K562 (cell line): Measurements from ENCODE around the gene TMEM181. TPM values are rescaled to one million over a fixed set of nuclear protein-coding genes. Genes with fewer than 3 reads are reported as not detected.

Source experiments
- ATAC-seq: fragments of 200-7000 bp; cut with Tn5 transposase; 3 replicates; pipeline ENCODE4 v1.9.1; 2020; ENCODE audit warnings: moderate library complexity
- BruUV-seq: library from RNA; stranded (reverse); fragments of 400-500 nt; replicated peaks from 2 replicates; lab custom pipeline; 2021; lab: Mats Ljungman, UMichigan
- CTCF ChIA-PET: fragments of 300-600 bp; formaldehyde crosslinking; extraction: SDS; loops from one replicate; lab custom pipeline; 2021; ENCODE audit warnings: low intra/inter-chr PET ratio; lab: Yijun Ruan, JAX
- POLR2A ChIA-PET: fragments of 300-600, 350-650 bp; sonication (Branson Sonifier 250); formaldehyde crosslinking; extraction: SDS; loops from one replicate; lab custom pipeline; 2021; ENCODE audit warnings: antibody characterized with exemption, inconsistent platforms; lab: Yijun Ruan, JAX
- DNase-seq, 4 experiments: peaks; one replicate each; pipeline versions ENCODE4 v3.0.0 to v3.0.0-alpha.2; 2011 to 2018; ENCODE audit warnings: low spot score in 3 of 4, mixed read lengths in 3 of 4; ENCODE audit errors: extremely low read depth in 1 of 4
- FAIRE-seq: peaks from 2 replicates; lab custom pipeline; 2011; peaks lifted over from hg19 to GRCh38; lab: Jason Lieb, UNC
- H2AFZ ChIP-seq: 2 replicates; pipeline ENCODE4 v1.6.0; 2011; ENCODE audit warnings: low read depth, low read length, control low read depth, inconsistent platforms
- H3K27ac ChIP-seq: fragments of 200-600 bp; 3 replicates; pipeline ENCODE4 v1.8.0; 2011; ENCODE audit warnings: low read depth, mild to moderate bottlenecking, control low read depth, inconsistent platforms, low read length, moderate library complexity, mixed read lengths; ENCODE audit errors: extremely low read depth
- H3K27me3 ChIP-seq, 2 experiments: fragments of 300-600 bp in 1 of 2; 2 replicates in 1 of 2; 3 replicates in 1 of 2; pipeline versions ENCODE4 v1.6.0 to v1.8.0; 2011; ENCODE audit warnings: inconsistent platforms in 2 of 2, low read length in 2 of 2, mild to moderate bottlenecking in 1 of 2, mixed read lengths in 1 of 2, moderate library complexity in 1 of 2; ENCODE audit not compliant: control insufficient read depth in 2 of 2, insufficient read depth in 2 of 2
- H3K36me3 ChIP-seq: fragments of 300-600 bp; 3 replicates; pipeline ENCODE4 v1.8.0; 2011; ENCODE audit warnings: mild to moderate bottlenecking, low read length, inconsistent platforms; ENCODE audit not compliant: control insufficient read depth, insufficient read depth
- H3K4me1 ChIP-seq, 2 experiments: fragments of 200-600 bp in 1 of 2; replicated peaks in 1 of 2; 2 replicates in 1 of 2; 3 replicates in 1 of 2; pipeline versions ENCODE4 v1.5.1 to v1.8.0; 2011; ENCODE audit warnings: inconsistent platforms in 2 of 2, low read length in 2 of 2, mild to moderate bottlenecking in 1 of 2, mixed read lengths in 1 of 2, moderate library complexity in 1 of 2; ENCODE audit not compliant: control insufficient read depth in 2 of 2, insufficient read depth in 2 of 2
- H3K4me2 ChIP-seq: 2 replicates; pipeline ENCODE4 v1.6.1; 2011; ENCODE audit warnings: low read length, control low read depth, inconsistent platforms, mixed read lengths; ENCODE audit not compliant: insufficient read depth
- H3K4me3 ChIP-seq: fragments of 200-600 bp; sonication (generic), shearing (Covaris generic); 2 replicates; pipeline ENCODE4 v1.5.1; 2016; ENCODE audit warnings: control low read depth, inconsistent platforms
- H3K79me2 ChIP-seq: fragments of 200-600 bp; 3 replicates; pipeline ENCODE4 v1.8.0; 2011; ENCODE audit warnings: low read length, inconsistent platforms; ENCODE audit not compliant: control insufficient read depth, insufficient read depth
- H3K9ac ChIP-seq, 2 experiments: 2 replicates each; pipeline versions ENCODE4 v1.6.0 to v1.6.1; 2011; ENCODE audit warnings: low read depth in 2 of 2, low read length in 2 of 2, control low read depth in 1 of 2, inconsistent platforms in 1 of 2, mild to moderate bottlenecking in 1 of 2, mixed read lengths in 1 of 2; ENCODE audit not compliant: insufficient read depth in 1 of 2
- H3K9me1 ChIP-seq: one replicate; pipeline ENCODE4 v1.6.0; 2011; ENCODE audit warnings: inconsistent platforms, mild to moderate bottlenecking, low read length, moderate library complexity; ENCODE audit not compliant: control insufficient read depth, insufficient read depth
- H3K9me3 ChIP-seq: replicated peaks from 2 replicates; pipeline ENCODE4 v1.5.1; 2011; ENCODE audit warnings: low read depth, low read length, inconsistent platforms; ENCODE audit not compliant: control insufficient read depth, insufficient read depth
- H4K20me1 ChIP-seq: replicated peaks from 2 replicates; pipeline ENCODE4 v1.6.1; 2011; ENCODE audit warnings: low read length, inconsistent platforms, mixed read lengths; ENCODE audit not compliant: control insufficient read depth, insufficient read depth
- BRD9 ChIP-seq: fragments of 450-650 bp; IDR thresholded peaks from 2 replicates; pipeline ENCODE4 v1.6.1; 2018; ENCODE audit warnings: low read depth; ENCODE audit not compliant: partially characterized antibody
- CBFB ChIP-seq: sonication (generic); formaldehyde crosslinking; IDR thresholded peaks from 2 replicates; pipeline ENCODE4 v1.4.0; 2020; ENCODE audit warnings: mild to moderate bottlenecking, missing genetic modification reagents
- CBX3 ChIP-seq, 2 experiments: IDR thresholded peaks; 1 replicate in 1 of 2; 2 replicates in 1 of 2; pipeline ENCODE4 v1.6.1; 2012; ENCODE audit warnings: inconsistent platforms in 2 of 2, low read length in 2 of 2, borderline replicate concordance in 1 of 2, control low read depth in 1 of 2
- HCFC1 ChIP-seq: IDR thresholded peaks from 2 replicates; pipeline ENCODE4 v1.6.1; 2012; ENCODE audit warnings: low read depth, low read length, improper control_type of control experiment
- SNRNP70 ChIP-seq: fragments of 200-400 bp; formaldehyde crosslinking; optimal IDR thresholded peaks from 2 replicates; pipeline ENCODE3; 2017; ENCODE audit warnings: low read depth, low read length
- WGBS: fragments of 100-300 bp; shearing (Covaris generic); methylation state at CpG from one replicate; pipeline ENCODE4 v1.1.6; 2016; ENCODE audit warnings: low coverage, mixed read lengths; ENCODE audit not compliant: insufficient coverage; ENCODE audit errors: missing lambda C conversion rate; 5-methylcytosine and 5-hydroxymethylcytosine counted together
- in situ Hi-C: fragments of 300-500 bp; cut with MboI; formaldehyde crosslinking; loops from 4 replicates; pipeline ENCODE4 v1.15.0; 2018; ENCODE audit warnings: inconsistent platforms, mixed read lengths
- intact Hi-C: fragments of 100-400 bp; cut with micrococcal nuclease; formaldehyde crosslinking; loops from 2 replicates; pipeline ENCODE4 v1.14.2; 2022
- polyA plus RNA-seq, 8 experiments: library from polyadenylated mRNA; depleted of rRNA in 4 of 8; stranded (reverse) in 5 of 8; unstranded in 3 of 8; fragments of >200 nt; fragmentation: Nextera tagmentation in 2 of 8; fragmentation: Illumina TruSeq in 1 of 8; extraction: Ambion mirVana in 2 of 8; extraction: Trizol in 1 of 8; gene quantifications; 2 replicates each; pipeline versions ENCODE4 v1.2.1 to v1.2.3, GENCODE V29; 2011 to 2014; ENCODE audit warnings: inconsistent platforms in 1 of 8, missing spikeins in 1 of 8
- total RNA-seq, 7 experiments: library from RNA; depleted of rRNA in 6 of 7; stranded (reverse); fragments of >200 nt in 6 of 7; fragmentation: Illumina TruSeq in 2 of 7; extraction: Trizol in 2 of 7; gene quantifications; 2 replicates each; pipeline versions ENCODE4 v1.2.1 to v1.2.3, GENCODE V29; 2011 to 2021; ENCODE audit warnings: low replicate concordance in 1 of 7
- TF ChIP-seq, protein P1 (sequence below): sonication (generic); formaldehyde crosslinking; IDR thresholded peaks from 2 replicates; pipeline ENCODE4 v1.8.0; 2023; ENCODE audit warnings: mild to moderate bottlenecking, missing genetic modification reagents
- TF ChIP-seq, protein P2 (sequence below): fragments of 450-650 bp; IDR thresholded peaks from 2 replicates; pipeline ENCODE4 v1.6.1; 2017; ENCODE audit warnings: antibody characterized with exemption, mild to moderate bottlenecking
- TF ChIP-seq, protein P3 (sequence below): sonication (generic); formaldehyde crosslinking; IDR thresholded peaks from 2 replicates; pipeline ENCODE4 v1.8.1; 2022; ENCODE audit warnings: missing genetic modification reagents

The TMEM181 gene
- total and polyA plus RNA-seq, 9 of the 15 experiments (the other 6 are each of a cell fraction or from before 2014, with no cell fraction given): 5.6 to 27.2 (median 19.9) TPM

DNA sequence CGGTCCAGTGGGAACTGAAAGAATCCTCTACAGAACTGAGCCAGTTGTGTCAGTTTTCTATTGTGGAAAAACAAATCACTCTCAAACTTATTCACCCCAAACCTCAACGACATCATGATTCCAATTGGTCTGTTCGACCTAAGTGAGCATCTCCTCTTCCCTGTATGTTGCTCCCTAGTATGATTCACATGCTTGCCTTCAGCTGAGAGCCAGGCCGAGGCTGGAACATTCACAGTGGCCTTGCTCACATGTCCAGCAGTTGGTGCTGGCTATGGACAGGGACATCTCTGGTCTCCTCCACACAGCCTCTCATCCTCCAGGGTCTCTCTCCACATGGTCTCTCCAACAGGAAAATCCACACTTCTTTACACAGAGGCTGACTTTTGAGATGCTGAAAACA is 28.3 kb upstream of the TMEM181 start:
- no TSS peak for BruUV-seq
- H3K4me2 ChIP-seq: no peak overlapping the region
- POLR2A ChIA-PET: no interaction called here

More for the DNA sequence above, 28.3 kb upstream of the TMEM181 start:
- ATAC-seq: no peak
- Histone ChIP-seq H4K20me1 (0 out of 2 replicates have a peak, but pooled peaks cover 5% of the 10 kb centered on the region), H3K79me2 (no peaks in the 10 kb centered on the region), H2AFZ (no peak overlapping the region), H3K9me1 (no peaks in the 10 kb centered on the region), H3K36me3 (no peaks in the 10 kb centered on the region), H3K9ac (no peak overlapping the region), H3K27me3 (peaks cover 34 to 44% of the 10 kb centered on the region in 2 experiments), H3K27ac (no peak overlapping the region), H3K9me3 (peaks cover 3% of the 10 kb centered on the region; the same call in 1 of the 2 replicates), H3K4me3 (no peak overlapping the region), H3K4me1 (peaks cover 0 to 6% of the 10 kb centered on the region in 2 experiments; a peak in 4 of 5 replicates)
- 0% methylated on average over 4 of the region's 4 CpGs for WGBS
- in situ Hi-C loops (no loop called here), intact Hi-C loops (no loop called here)
- CTCF ChIA-PET: no interaction called here
- no peak for FAIRE-seq
- no peak for DNase-seq
- TF ChIP-seq CBFB (CRISPR knock-in tag): no peak
- no peak for TF ChIP-seq SNRNP70
- TF ChIP-seq, protein P1, sequence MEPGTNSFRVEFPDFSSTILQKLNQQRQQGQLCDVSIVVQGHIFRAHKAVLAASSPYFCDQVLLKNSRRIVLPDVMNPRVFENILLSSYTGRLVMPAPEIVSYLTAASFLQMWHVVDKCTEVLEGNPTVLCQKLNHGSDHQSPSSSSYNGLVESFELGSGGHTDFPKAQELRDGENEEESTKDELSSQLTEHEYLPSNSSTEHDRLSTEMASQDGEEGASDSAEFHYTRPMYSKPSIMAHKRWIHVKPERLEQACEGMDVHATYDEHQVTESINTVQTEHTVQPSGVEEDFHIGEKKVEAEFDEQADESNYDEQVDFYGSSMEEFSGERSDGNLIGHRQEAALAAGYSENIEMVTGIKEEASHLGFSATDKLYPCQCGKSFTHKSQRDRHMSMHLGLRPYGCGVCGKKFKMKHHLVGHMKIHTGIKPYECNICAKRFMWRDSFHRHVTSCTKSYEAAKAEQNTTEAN (CRISPR knock-in tag): no peak
- no peak for TF ChIP-seq CBX3 (IDR thresholded peaks at IDR 0.05; ENCODE audit: borderline replicate concordance in 1 of 2, low read length in 2 of 2)
- TF ChIP-seq, protein P2, sequence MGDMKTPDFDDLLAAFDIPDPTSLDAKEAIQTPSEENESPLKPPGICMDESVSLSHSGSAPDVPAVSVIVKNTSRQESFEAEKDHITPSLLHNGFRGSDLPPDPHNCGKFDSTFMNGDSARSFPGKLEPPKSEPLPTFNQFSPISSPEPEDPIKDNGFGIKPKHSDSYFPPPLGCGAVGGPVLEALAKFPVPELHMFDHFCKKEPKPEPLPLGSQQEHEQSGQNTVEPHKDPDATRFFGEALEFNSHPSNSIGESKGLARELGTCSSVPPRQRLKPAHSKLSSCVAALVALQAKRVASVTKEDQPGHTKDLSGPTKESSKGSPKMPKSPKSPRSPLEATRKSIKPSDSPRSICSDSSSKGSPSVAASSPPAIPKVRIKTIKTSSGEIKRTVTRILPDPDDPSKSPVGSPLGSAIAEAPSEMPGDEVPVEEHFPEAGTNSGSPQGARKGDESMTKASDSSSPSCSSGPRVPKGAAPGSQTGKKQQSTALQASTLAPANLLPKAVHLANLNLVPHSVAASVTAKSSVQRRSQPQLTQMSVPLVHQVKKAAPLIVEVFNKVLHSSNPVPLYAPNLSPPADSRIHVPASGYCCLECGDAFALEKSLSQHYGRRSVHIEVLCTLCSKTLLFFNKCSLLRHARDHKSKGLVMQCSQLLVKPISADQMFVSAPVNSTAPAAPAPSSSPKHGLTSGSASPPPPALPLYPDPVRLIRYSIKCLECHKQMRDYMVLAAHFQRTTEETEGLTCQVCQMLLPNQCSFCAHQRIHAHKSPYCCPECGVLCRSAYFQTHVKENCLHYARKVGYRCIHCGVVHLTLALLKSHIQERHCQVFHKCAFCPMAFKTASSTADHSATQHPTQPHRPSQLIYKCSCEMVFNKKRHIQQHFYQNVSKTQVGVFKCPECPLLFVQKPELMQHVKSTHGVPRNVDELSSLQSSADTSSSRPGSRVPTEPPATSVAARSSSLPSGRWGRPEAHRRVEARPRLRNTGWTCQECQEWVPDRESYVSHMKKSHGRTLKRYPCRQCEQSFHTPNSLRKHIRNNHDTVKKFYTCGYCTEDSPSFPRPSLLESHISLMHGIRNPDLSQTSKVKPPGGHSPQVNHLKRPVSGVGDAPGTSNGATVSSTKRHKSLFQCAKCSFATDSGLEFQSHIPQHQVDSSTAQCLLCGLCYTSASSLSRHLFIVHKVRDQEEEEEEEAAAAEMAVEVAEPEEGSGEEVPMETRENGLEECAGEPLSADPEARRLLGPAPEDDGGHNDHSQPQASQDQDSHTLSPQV: no peak
- no peak for TF ChIP-seq HCFC1
- TF ChIP-seq BRD9: no peak
- TF ChIP-seq, protein P3, sequence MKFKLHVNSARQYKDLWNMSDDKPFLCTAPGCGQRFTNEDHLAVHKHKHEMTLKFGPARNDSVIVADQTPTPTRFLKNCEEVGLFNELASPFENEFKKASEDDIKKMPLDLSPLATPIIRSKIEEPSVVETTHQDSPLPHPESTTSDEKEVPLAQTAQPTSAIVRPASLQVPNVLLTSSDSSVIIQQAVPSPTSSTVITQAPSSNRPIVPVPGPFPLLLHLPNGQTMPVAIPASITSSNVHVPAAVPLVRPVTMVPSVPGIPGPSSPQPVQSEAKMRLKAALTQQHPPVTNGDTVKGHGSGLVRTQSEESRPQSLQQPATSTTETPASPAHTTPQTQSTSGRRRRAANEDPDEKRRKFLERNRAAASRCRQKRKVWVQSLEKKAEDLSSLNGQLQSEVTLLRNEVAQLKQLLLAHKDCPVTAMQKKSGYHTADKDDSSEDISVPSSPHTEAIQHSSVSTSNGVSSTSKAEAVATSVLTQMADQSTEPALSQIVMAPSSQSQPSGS (CRISPR knock-in tag): no peak
